ENCODE measurements around the gene PEDS1. TPM values are rescaled to one million over a fixed set of nuclear protein-coding genes. Genes with fewer than 3 reads are reported as not detected.
A peak's percentile ranks its signal among the peaks of the same experiment; 100 is the strongest.

PEDS1 gene
- total and polyA plus RNA-seq, 11 donors: 13.7 to 37.4 (median 28.4) TPM

GRCh38 chr20:50199703-50200102 lies 46.2 kb upstream of the PEDS1 start:
- DNase-seq: no peak
- Histone ChIP-seq H3K4me3 (no peak overlapping the region), H3K36me3 (peaks cover 0 to 4% (median 0%) of the 10 kb centered on the region in 9 donors), H3K27me3 (no peaks in the 10 kb centered on the region), H3K4me1 (peaks cover 0 to 17% (median 2%) of the 10 kb centered on the region in 12 donors), H3K9me3 (peaks cover 0 to 20% (median 4%) of the 10 kb centered on the region in 12 donors), H3K27ac (no peak overlapping the region)
- TF ChIP-seq POLR2A (IDR thresholded peaks at IDR 0.05) (no peak), CTCF (IDR thresholded peaks at IDR 0.05) (no peak)
- no peak for ATAC-seq
- 85 to 88% (median 87%) methylated on average over 4 of the region's 4 CpGs for WGBS, 4 donors
- intact Hi-C loops (cut with DNase I): loop anchor here in 4 of 10 donors (10.0 kb wide), 4 partner anchors 75 to 185 kb away; no protein-coding TSS in a partner anchor

GRCh38 chr20:50198716-50199115 lies 45.2 kb upstream of the PEDS1 start:
- intact Hi-C loops (cut with DNase I): loop anchor here in 4 of 10 donors (10.0 kb wide), 4 partner anchors 76 to 186 kb away; no protein-coding TSS in a partner anchor

GRCh38 chr20:50198180-50198666 lies 44.7 kb upstream of the PEDS1 start:
- 56 to 69% (median 62%) methylated on average over 9 to 11 of the region's 11 CpGs for WGBS, 4 donors
- ATAC-seq: no peak

More at GRCh38 chr20:50198716-50199115, 45.2 kb upstream of the PEDS1 start:
- ATAC-seq: no peak
- Histone ChIP-seq H3K4me1 (peaks cover 0 to 27% (median 11%) of the 10 kb centered on the region in 12 donors), H3K9me3 (peaks cover 0 to 15% (median 3%) of the 10 kb centered on the region in 12 donors), H3K27ac (no peak overlapping the region), H3K36me3 (peaks cover 0 to 14% (median 0%) of the 10 kb centered on the region in 9 donors), H3K27me3 (no peaks in the 10 kb centered on the region), H3K4me3 (no peak overlapping the region)
- WGBS, 4 donors: 86 to 97% (median 94%) methylated on average over 1 of the region's 1 CpG
- no peak for DNase-seq
- TF ChIP-seq CTCF (IDR thresholded peaks at IDR 0.05) (no peak), POLR2A (IDR thresholded peaks at IDR 0.05) (no peak)

More at GRCh38 chr20:50198180-50198666, 44.7 kb upstream of the PEDS1 start:
- peak in 1 of 5 donors; percentile 38 for DNase-seq
- Histone ChIP-seq H3K4me1 (peaks cover 0 to 30% (median 16%) of the 10 kb centered on the region in 12 donors), H3K27ac (no peak overlapping the region), H3K27me3 (no peaks in the 10 kb centered on the region), H3K9me3 (peaks cover 0 to 10% (median under 1%) of the 10 kb centered on the region in 12 donors), H3K36me3 (peaks cover 0 to 19% (median 0%) of the 10 kb centered on the region in 9 donors), H3K4me3 (no peak overlapping the region)
- intact Hi-C loops (cut with DNase I): loop anchor here in 4 of 10 donors (10.0 kb wide), 4 partner anchors 77 to 187 kb away; no protein-coding TSS in a partner anchor
- TF ChIP-seq POLR2A (IDR thresholded peaks at IDR 0.05) (no peak), CTCF (IDR thresholded peaks at IDR 0.05) (no peak)
